ENCODE results near the gene OVOL1. TPM values are rescaled to one million over a fixed set of nuclear protein-coding genes. Genes with fewer than 3 reads are reported as not detected.

OVOL1 gene
- total and polyA plus RNA-seq, 2 of the 13 experiments (the other 11 are each of a cell fraction or from before 2014, with no cell fraction given), result 0.01 TPM; not detected in 1

- intact Hi-C loops (cut with micrococcal nuclease; ENCODE audit: unreplicated experiment), result no loop called here
- DNase-seq (ENCODE audit: low spot score), result no peak
- TF ChIP-seq FOXO1 (CRISPR knock-in tag; IDR thresholded peaks at IDR 0.05) (no peak), ATF3 (CRISPR knock-in tag; IDR thresholded peaks at IDR 0.05) (no peak), RFXANK (CRISPR knock-in tag; IDR thresholded peaks at IDR 0.05) (no peak), NFKB2 (CRISPR knock-in tag; IDR thresholded peaks at IDR 0.05; ENCODE audit: borderline replicate concordance) (no peak), ETV6 (CRISPR knock-in tag; conservative IDR thresholded peaks at IDR 0.05) (no peak), NFAT5 (CRISPR knock-in tag; IDR thresholded peaks at IDR 0.05) (no peak), ZBTB7B (CRISPR knock-in tag; IDR thresholded peaks at IDR 0.05) (no peak), ZNF790 (CRISPR knock-in tag; IDR thresholded peaks at IDR 0.05; ENCODE audit: borderline replicate concordance) (no peak), RFX1 (IDR thresholded peaks at IDR 0.05) (no peak), SKI (IDR thresholded peaks at IDR 0.05; ENCODE audit: partially characterized antibody) (no peak), THAP9 (CRISPR knock-in tag; IDR thresholded peaks at IDR 0.05; ENCODE audit: borderline replicate concordance) (no peak), ZNF891 (CRISPR knock-in tag; IDR thresholded peaks at IDR 0.05) (no peak), CSRNP2 (CRISPR knock-in tag; conservative IDR thresholded peaks at IDR 0.05; ENCODE audit: low read depth) (no peak), ZBTB8A (CRISPR knock-in tag; IDR thresholded peaks at IDR 0.05; ENCODE audit: borderline replicate concordance, low read depth) (no peak), JUNB (CRISPR knock-in tag; IDR thresholded peaks at IDR 0.05; ENCODE audit: borderline replicate concordance) (no peak), ZNF678 (CRISPR knock-in tag; IDR thresholded peaks at IDR 0.05) (no peak), RARA (CRISPR knock-in tag; IDR thresholded peaks at IDR 0.05) (no peak)
These were observed 9.6 kb upstream of the OVOL1 start for GRCh38 chr11:65777241-65777640.

More at GRCh38 chr11:65777241-65777640, 9.6 kb upstream of the OVOL1 start:
- CTCF ChIA-PET (ENCODE audit: low intra/inter-chr PET ratio, low total read pairs), result no interaction called here
- FAIRE-seq, result no peak
- no peaks in the 10 kb centered on the region for H3K9me3 ChIP-seq (ENCODE audit: low read length)
- peaks cover 34% of the 10 kb centered on the region for H3K4me1 ChIP-seq (ENCODE audit: insufficient read depth, low read length)
- no peaks in the 10 kb centered on the region for H3K79me2 ChIP-seq (ENCODE audit: insufficient read depth, low read length)
- H3K27ac ChIP-seq (ENCODE audit: extremely low read length, insufficient read depth, low read length), result no peak overlapping the region
- no peaks in the 10 kb centered on the region for H4K20me1 ChIP-seq (ENCODE audit: insufficient read depth, low read length)
- BruUV-seq (replicated peaks), result TSS peak; percentile 36
- no peak overlapping the region for H3K4me2 ChIP-seq (ENCODE audit: low read depth, low read length)
- H3K27me3 ChIP-seq (ENCODE audit: control insufficient read depth in 1 of 2, insufficient read depth in 2 of 2, low read length in 2 of 2), result peaks cover 0 to 8% of the 10 kb centered on the region in 2 experiments; a peak in 2 of 5 replicates
- H3K36me3 ChIP-seq (replicated peaks in 1 of 2; ENCODE audit: control insufficient read depth in 1 of 2, insufficient read depth in 2 of 2, low read length in 2 of 2), result no peaks in the 10 kb centered on the region
- POLR2A ChIA-PET, result interaction anchor here (1.1 to 1.5 kb wide), 3 partner anchors 11 to 65 kb away, joined by 3 to 6 read pairs (median 4); partner anchors contain the start of genes KAT5 and RNASEH2C
- H3K9ac ChIP-seq (ENCODE audit: insufficient read depth, low read depth, low read length), result no peak overlapping the region
- in situ Hi-C loops (cut with HindIII; ENCODE audit: extremely low pct_ligation_motif_present, low pct_unique_long_range_greater_than_20kb), result no loop called here
- no peak for ATAC-seq
- no peak overlapping the region for H2AFZ ChIP-seq (ENCODE audit: low read length)
- no peak overlapping the region for H3K4me3 ChIP-seq (replicated peaks in 1 of 3; ENCODE audit: insufficient read depth in 1 of 3, low read depth in 2 of 3, low read length in 3 of 3)
- WGBS (ENCODE audit: low lambda C conversion rate), result 94% methylated on average over 8 of the region's 8 CpGs

Measured in HepG2 (cell line).